ENCODE measurements around the gene GADL1.

Gene GADL1

DNA sequence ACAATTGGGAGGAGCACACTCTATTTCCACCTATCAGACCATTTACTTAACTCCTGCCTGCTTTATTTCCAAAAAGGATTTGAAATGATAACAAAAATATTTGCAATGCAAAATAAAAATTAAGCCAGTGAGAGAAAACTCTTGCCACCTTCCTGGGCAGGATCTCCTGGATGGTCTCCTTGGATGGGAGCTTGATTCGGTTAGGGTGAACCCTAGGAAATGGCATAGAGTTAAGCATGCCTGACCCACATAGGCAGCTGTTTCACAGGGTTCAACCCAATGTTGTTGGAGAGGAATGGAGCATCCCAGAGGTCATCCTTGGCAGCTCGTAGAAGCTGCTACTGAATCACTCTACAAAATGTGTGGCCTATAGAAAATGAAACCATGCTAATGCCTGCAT, 204.3 kb downstream of the GADL1 start:
- H3K27ac Mint-ChIP-seq, result peak overlapping the region; percentile 33
- H3K9me3 Mint-ChIP-seq, result no peaks in the 10 kb centered on the region
- H3K27me3 Mint-ChIP-seq, result no peaks in the 10 kb centered on the region
- H3K36me3 Mint-ChIP-seq, result peaks cover 36 to 72% of the 10 kb centered on the region in 2 donors
- DNase-seq (no peak), ATAC-seq (replicated peaks) (no peak)
- no peak overlapping the region for H3K4me3 Mint-ChIP-seq
- H3K4me1 Mint-ChIP-seq, result peaks cover 33 to 71% of the 10 kb centered on the region in 2 donors

DNA sequence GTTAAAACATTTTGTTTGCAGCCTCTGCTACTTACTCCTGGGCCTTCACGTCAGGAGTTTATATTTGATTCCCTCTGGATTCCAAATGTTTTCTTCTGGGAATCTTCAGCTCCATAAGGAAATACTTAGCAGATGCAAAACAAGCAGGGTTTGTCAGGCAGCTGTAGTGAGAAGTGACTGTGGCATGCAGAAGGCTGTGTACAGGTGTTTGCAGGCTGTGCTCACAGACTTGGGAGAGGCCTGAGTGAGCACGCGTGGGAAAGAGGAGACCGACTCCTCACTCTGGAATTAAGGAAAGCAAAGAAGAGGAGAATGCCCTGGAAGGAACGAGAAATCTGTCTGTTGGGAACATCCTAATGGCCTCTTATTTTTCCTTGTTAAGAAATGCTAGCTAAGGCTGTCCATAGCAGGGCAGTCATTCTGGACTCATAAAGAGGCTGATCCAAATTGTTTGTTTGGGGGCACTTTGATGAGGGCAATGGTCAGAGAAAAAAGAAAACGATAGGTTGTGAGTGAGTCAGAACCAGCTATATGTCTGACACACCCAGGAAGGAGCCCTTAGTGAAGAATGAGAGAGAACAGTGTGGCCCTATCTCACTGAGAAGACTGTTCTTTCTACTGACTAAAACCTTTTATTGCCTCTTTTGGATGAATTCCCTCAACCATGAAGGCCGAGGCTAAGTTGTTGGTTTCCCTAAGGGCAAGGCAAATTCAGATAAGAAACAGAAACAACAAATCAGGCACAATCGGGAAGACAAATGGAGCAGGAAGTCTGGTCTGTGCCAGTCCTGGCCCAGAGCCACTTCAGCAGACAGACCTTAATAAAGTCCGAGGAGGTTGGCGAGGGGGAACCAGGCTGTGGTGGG, 205.5 kb downstream of the GADL1 start:
- peak overlapping the region; percentile 79 for H3K27ac Mint-ChIP-seq
- peaks cover 37 to 70% of the 10 kb centered on the region in 2 donors for H3K4me1 Mint-ChIP-seq
- DNase-seq, result no peak
- ATAC-seq (replicated peaks), result peak in 1 of 2 donors; percentile 56
- H3K27me3 Mint-ChIP-seq, result no peaks in the 10 kb centered on the region
- peaks cover 30 to 69% of the 10 kb centered on the region in 2 donors for H3K36me3 Mint-ChIP-seq
- no peaks in the 10 kb centered on the region for H3K9me3 Mint-ChIP-seq
- no peak overlapping the region for H3K4me3 Mint-ChIP-seq

DNA sequence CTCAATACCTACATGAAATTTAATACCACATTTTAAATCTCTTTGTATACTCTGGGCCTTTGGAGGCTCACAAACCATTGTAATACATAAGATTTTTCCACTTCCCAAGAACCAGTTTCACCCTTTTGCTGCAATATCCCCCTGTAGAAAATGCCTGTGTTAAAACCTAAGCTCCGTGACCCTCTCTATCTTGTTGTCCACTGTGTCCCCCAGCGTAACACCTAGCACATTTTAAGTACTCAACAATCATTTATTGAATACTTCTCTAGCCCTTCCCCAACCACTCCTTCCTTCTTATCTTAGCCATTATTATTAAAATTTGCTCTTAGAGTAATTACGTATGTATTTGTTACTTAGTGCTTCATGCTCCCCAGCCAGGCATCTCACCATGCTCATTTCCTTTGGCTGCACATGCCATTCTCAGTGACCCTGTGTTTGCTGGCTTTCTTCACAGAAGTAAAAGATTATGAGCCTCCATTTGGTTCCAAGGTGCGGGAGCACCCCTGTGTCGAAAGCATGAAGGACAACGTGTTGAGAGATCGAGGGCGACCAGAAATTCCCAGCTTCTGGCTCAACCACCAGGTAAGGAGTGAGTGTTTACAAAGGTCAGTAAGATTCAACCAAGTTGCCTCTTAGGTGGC, 206.4 kb downstream of the GADL1 start:
- peaks cover 33 to 72% of the 10 kb centered on the region in 2 donors for H3K36me3 Mint-ChIP-seq

DNA sequence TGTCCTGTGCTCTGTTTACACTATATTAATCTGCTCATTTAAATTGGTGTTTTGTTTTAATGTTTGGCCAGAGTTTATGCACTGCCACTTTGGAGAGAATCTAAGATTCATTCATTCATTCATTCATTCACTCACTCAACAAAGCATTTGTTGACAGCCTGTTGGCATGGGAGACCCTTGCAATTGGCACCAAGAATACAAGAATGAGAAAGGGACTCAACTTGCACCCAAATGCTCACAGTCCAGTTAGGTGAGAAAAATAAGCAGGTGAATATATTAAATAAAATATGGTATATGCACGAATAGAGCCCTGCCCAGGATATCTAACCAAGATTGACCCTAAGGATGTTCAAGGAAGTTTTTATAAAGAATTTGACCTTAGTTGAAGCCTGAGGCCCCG, 207.7 kb downstream of the GADL1 start:
- peaks cover 30 to 70% of the 10 kb centered on the region in 2 donors for H3K36me3 Mint-ChIP-seq
- H3K9me3 Mint-ChIP-seq, result no peaks in the 10 kb centered on the region
- H3K27me3 Mint-ChIP-seq, result no peaks in the 10 kb centered on the region
- H3K4me1 Mint-ChIP-seq, result peaks cover 47 to 73% of the 10 kb centered on the region in 2 donors
- H3K27ac Mint-ChIP-seq, result no peak overlapping the region
- ATAC-seq (replicated peaks) (no peak), DNase-seq (no peak)
- no peak overlapping the region for H3K4me3 Mint-ChIP-seq

More for the DNA sequence above, 206.4 kb downstream of the GADL1 start:
- H3K27me3 Mint-ChIP-seq, result no peaks in the 10 kb centered on the region
- H3K4me1 Mint-ChIP-seq, result peaks cover 39 to 71% of the 10 kb centered on the region in 2 donors
- H3K4me3 Mint-ChIP-seq, result no peak overlapping the region
- peak overlapping the region; percentile 48 for H3K27ac Mint-ChIP-seq
- ATAC-seq (replicated peaks), result no peak
- no peak for DNase-seq
- H3K9me3 Mint-ChIP-seq, result no peaks in the 10 kb centered on the region

DNA sequence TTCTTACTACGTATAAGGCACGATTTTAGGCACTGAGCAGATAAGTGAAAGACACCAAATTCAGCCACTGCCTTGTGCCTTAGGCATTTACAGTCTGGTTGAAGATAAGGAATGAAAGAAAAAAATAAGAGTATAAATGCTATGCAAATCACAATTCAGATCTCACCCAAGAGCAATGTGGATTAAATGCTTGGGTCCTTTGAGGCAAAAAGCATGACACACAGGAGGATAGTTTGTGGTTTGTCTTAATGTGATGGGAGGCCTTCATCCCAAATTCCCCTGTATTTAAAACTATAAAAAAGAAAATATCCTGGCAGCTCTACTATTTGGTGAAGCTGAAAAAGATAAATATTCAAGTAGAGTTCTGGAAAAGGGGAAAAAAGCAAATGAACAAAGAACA, 208.3 kb downstream of the GADL1 start:
- no peak overlapping the region for H3K27ac Mint-ChIP-seq
- DNase-seq, result no peak
- peaks cover 25 to 71% of the 10 kb centered on the region in 2 donors for H3K36me3 Mint-ChIP-seq
- H3K9me3 Mint-ChIP-seq, result no peaks in the 10 kb centered on the region
- no peak for ATAC-seq (replicated peaks)
- H3K27me3 Mint-ChIP-seq, result no peaks in the 10 kb centered on the region
- no peak overlapping the region for H3K4me3 Mint-ChIP-seq
- peaks cover 51 to 76% of the 10 kb centered on the region in 2 donors for H3K4me1 Mint-ChIP-seq

DNA sequence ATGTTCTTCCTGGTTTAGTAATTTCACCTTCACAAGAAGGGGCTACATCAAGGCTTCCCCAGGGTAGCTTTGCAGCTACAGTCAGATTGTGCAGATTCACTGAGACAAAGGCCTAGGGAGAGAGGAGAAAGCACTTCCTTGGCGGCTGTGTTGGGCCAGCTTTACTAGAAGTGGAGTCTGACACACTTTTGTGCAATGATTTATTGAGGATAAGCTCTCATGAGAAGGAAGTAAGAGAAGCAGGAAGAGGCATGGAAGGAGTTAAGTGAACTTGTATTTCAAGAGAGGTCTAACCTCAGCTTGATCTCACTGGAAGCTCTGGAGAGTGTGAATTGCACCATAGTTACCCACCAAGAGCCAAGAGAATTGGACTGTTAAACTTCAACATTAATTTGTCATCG, 209.2 kb downstream of the GADL1 start:
- no peak overlapping the region for H3K4me3 Mint-ChIP-seq
- peak overlapping the region; percentile 59 for H3K27ac Mint-ChIP-seq
- no peaks in the 10 kb centered on the region for H3K27me3 Mint-ChIP-seq
- ATAC-seq (replicated peaks) (no peak), DNase-seq (no peak)
- H3K9me3 Mint-ChIP-seq, result no peaks in the 10 kb centered on the region
- H3K36me3 Mint-ChIP-seq, result peaks cover 34 to 71% of the 10 kb centered on the region in 2 donors
- H3K4me1 Mint-ChIP-seq, result peaks cover 53 to 76% of the 10 kb centered on the region in 2 donors

DNA sequence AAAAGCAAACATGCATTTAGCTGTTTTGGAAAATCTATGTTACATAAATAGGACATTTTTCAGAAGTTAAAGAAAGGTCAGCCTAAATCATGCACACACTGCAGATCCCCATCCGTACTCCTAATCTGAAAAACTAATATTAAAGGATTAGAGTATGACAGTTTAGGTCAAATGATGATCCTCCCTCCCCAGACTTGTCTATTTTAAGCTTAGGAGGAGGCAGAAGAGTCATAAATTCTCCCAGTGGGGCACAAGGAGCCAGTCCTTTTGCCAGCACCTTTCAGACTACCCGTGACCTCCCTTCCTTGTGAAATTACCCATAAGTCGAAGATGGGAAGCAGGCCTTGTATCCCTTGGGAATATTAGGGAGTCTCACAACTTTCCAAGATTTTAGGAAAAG, 210.1 kb downstream of the GADL1 start:
- H3K4me3 Mint-ChIP-seq, result no peak overlapping the region
- H3K36me3 Mint-ChIP-seq, result peaks cover 33 to 73% of the 10 kb centered on the region in 2 donors
- no peak for DNase-seq

DNA sequence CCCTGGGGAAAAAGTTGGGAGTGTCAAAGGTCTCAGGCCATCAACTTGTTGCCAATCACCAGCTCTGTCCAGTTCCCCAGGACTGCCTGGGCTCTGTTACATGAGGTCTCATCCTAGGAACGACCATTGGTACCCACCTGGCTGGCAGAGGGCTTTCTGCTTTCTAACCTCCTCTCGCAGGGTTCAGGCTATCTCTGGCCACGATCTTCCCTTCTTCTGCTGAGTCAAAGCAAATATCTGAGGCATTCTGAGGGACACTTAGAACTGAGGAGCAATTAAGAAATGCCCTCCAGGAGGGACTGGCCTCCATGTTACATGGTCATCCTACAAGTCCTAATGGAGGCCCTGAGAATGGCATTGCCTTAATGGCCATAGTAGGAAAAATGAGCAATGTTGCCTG, 210.7 kb downstream of the GADL1 start:
- ATAC-seq (replicated peaks), result no peak
- H3K27ac Mint-ChIP-seq, result peak overlapping the region; percentile 69
- H3K4me3 Mint-ChIP-seq, result no peak overlapping the region
- peaks cover 48 to 74% of the 10 kb centered on the region in 2 donors for H3K4me1 Mint-ChIP-seq
- no peak for DNase-seq
- H3K36me3 Mint-ChIP-seq, result peaks cover 34 to 73% of the 10 kb centered on the region in 2 donors
- H3K9me3 Mint-ChIP-seq, result no peaks in the 10 kb centered on the region
- no peaks in the 10 kb centered on the region for H3K27me3 Mint-ChIP-seq

More for the DNA sequence above, 210.1 kb downstream of the GADL1 start:
- Mint-ChIP-seq H3K27ac (peak overlapping the region; percentile 69), H3K27me3 (no peaks in the 10 kb centered on the region), H3K9me3 (no peaks in the 10 kb centered on the region), H3K4me1 (peaks cover 50 to 74% of the 10 kb centered on the region in 2 donors)
- ATAC-seq (replicated peaks), result no peak

DNA sequence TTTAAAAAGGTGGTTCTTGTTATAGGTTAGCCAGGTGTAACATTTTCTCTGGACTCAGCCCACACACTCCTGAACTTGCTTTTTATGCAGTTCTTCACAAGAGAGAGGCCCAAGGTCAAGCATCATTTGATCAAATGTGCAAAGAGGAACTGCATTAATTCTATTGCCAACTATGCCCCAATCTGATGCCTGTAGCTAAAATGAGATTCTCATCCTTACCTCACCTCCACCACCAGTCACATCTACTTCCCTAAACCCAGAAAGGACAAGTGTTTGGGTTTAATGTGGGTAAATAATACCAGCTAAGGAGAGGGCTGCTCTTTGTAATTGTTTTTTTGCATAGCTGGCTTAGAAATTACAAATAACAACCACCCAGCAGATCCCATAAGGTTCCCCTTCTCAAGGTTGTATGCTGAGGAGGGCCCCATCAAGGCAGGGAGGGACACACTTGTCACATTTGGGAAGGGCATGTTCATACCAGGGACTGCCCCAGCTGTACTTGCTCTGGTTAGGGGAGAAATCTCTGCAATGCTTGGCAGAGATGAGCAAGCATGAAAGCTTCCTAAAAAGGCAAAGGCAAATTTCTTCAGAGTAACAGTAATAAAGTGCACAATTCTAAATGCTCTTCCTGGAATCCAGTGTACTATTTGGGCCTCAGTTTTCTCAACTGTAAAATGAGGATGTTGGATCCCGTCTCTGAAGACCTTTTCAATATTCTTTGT, 211.9 kb downstream of the GADL1 start:
- H3K9me3 Mint-ChIP-seq, result no peaks in the 10 kb centered on the region
- DNase-seq (peak; percentile 48), ATAC-seq (replicated peaks) (peak; percentile 89 to 92)
- H3K27me3 Mint-ChIP-seq, result no peaks in the 10 kb centered on the region
- H3K4me1 Mint-ChIP-seq, result peaks cover 44 to 75% of the 10 kb centered on the region in 2 donors
- peaks cover 35 to 75% of the 10 kb centered on the region in 2 donors for H3K36me3 Mint-ChIP-seq
- H3K27ac Mint-ChIP-seq, result peak overlapping the region; percentile 87
- peak overlapping the region; percentile 17 to 49 for H3K4me3 Mint-ChIP-seq

DNA sequence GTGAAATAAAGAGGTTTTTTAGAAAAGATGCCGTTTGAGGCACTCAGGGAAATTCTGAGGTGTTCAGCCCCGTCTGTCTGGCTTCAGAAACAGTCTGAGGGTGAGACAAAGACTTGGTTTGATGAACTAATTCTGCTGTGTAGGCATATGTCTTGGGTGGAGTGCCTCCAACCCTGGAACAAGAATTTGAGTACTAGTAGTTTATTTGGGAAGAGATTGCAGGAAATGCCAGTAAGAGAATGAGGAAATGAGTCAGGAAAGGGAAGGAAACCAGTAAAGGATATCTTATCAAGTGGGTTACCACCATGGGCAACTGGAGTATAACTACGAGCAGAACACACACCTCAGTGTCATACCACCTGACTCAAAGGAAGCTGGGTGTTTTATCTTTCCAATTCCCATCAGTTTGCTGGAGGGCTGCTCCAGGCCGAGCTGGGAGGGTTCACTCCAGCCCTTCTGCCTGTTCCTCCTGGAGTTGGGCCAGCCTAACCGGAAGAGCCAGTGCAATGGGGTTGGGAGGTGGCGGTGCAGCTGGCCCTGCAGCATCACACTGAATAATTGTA, 212.7 kb downstream of the GADL1 start:
- H3K36me3 Mint-ChIP-seq, result peaks cover 43 to 76% of the 10 kb centered on the region in 2 donors
- peak overlapping the region; percentile 29 to 64 for H3K4me3 Mint-ChIP-seq
- no peak for ATAC-seq (replicated peaks)
- peaks cover 51 to 79% of the 10 kb centered on the region in 2 donors for H3K4me1 Mint-ChIP-seq
- peak overlapping the region; percentile 87 for H3K27ac Mint-ChIP-seq
- H3K27me3 Mint-ChIP-seq, result no peaks in the 10 kb centered on the region
- DNase-seq, result no peak
- no peaks in the 10 kb centered on the region for H3K9me3 Mint-ChIP-seq

DNA sequence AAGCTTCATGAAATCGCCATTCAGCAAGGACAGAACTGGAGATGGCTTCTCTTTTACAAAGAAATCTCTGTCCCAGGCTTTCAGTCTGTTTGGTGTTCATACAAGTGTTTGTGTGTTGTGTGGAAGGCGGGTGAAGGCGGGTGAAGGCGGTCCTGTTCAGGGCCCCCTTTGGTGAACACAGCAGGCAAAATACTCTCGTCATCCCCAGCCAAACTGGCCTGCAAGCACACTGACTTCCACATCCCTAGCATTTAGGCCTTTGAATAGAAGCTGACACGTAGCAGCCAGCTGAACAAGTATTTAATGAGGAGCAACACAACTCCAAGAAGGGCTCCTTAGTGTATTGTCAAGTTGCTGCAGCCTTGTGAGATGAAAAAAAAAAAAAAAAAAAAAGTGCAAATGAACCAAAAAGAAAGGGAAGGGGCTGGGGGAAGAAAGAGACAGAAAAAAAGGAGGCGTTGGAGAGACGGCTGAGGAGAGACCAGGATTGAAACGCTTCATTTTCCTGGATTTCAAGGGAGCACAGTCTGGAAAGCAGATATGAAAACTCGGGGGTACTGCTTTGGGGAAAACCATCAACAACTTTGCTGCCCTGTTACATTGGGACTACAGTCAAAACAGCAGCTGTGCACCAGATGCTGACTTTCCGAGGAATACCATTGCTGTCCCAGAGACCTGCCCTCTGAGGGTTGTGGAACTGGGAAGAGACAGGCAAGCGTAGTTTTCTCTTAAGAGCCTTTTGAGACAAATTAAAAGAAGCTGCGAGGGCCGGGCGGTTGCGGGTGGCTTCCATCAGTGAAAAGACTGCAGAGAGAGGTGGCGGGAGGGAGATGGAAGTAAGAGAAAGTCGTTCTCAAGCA, 213.4 kb downstream of the GADL1 start:
- DNase-seq (no peak), ATAC-seq (replicated peaks) (no peak)
- Mint-ChIP-seq H3K9me3 (no peaks in the 10 kb centered on the region), H3K27ac (peak overlapping the region; percentile 87), H3K27me3 (no peaks in the 10 kb centered on the region), H3K36me3 (peaks cover 47 to 79% of the 10 kb centered on the region in 2 donors), H3K4me1 (peaks cover 57 to 86% of the 10 kb centered on the region in 2 donors), H3K4me3 (peak overlapping the region; percentile 58 to 64)

DNA sequence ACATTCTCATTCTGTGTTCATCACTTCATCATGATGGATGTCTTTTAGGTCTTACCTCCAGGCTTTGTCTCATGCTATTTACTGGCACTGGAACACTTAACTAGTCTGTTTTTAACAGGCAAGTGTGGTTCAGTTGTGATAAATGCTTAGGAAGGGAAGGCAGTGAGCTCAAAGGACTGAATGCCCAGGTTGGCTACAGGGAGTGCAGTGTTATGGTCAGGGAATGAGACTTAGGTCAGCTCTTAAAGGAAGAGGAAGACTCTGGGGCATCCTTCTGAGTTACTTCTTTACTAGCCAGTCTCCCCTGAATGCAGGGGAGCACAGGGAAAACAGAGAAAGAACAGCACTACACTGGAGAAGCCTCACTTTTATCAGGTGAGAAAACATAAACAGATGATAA, 215.4 kb downstream of the GADL1 start:
- H3K9me3 Mint-ChIP-seq, result no peaks in the 10 kb centered on the region
- no peak overlapping the region for H3K4me3 Mint-ChIP-seq
- peaks cover 55 to 80% of the 10 kb centered on the region in 2 donors for H3K36me3 Mint-ChIP-seq
- ATAC-seq (replicated peaks), result no peak
- peaks cover 60 to 91% of the 10 kb centered on the region in 2 donors for H3K4me1 Mint-ChIP-seq
- DNase-seq, result no peak
- peak overlapping the region; percentile 78 for H3K27ac Mint-ChIP-seq
- H3K27me3 Mint-ChIP-seq, result no peaks in the 10 kb centered on the region

DNA sequence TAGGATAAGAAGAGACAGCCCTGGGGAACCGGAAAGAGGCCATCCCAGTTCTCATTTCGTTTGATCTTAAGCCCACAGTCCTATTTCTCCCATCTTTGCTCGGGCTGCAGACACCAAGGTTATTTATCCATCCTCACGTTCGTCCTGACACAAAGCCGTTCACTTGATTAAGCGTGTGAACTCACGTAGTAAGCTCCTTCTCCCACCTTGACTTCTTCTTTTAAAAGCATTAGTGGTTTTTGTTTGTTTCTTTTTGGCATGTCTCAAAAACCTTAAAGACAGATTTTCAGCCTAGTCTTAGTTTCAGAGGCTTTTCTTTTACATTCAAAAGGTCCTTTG, 217.1 kb downstream of the GADL1 start:
- ATAC-seq (replicated peaks) (no peak), DNase-seq (no peak)
- no peaks in the 10 kb centered on the region for H3K9me3 Mint-ChIP-seq
- no peaks in the 10 kb centered on the region for H3K27me3 Mint-ChIP-seq
- H3K4me1 Mint-ChIP-seq, result peaks cover 58 to 94% of the 10 kb centered on the region in 2 donors
- H3K36me3 Mint-ChIP-seq, result peaks cover 58 to 89% of the 10 kb centered on the region in 2 donors
- H3K4me3 Mint-ChIP-seq, result peak overlapping the region in 1 of 2 donors; percentile 40
- H3K27ac Mint-ChIP-seq, result no peak overlapping the region
